CD4-positive, alpha-beta memory T cell (primary cell): ENCODE results near the gene ARAP2. TPM values are rescaled to one million over a fixed set of nuclear protein-coding genes. Genes with fewer than 3 reads are reported as not detected.

ENCODE experiments used
- CTCF ChIA-PET: fragments of 350-600 bp; sonication (Branson Sonifier 250); formaldehyde crosslinking; loops from one replicate; lab custom pipeline; 2021; ENCODE audit warnings: inconsistent platforms; ENCODE audit not compliant: partially characterized antibody; lab: Charles Lee
- POLR2A ChIA-PET: fragments of 350-600 bp; sonication (Branson Sonifier 250); formaldehyde crosslinking; loops from one replicate; lab custom pipeline; 2021; ENCODE audit not compliant: partially characterized antibody; lab: Charles Lee
- DNase-seq, 5 donors: peaks; one replicate each; pipeline versions ENCODE4 v3.0.0 to v3.0.0-alpha.2; 2020 to 2022; ENCODE audit warnings: mixed read lengths in 1 of 5
- H3K27ac ChIP-seq: one replicate; pipeline ENCODE4 v1.7.0; 2013; ENCODE audit warnings: low read depth, low read length
- H3K27me3 ChIP-seq: 2 replicates; pipeline ENCODE4 v1.7.0; 2013; ENCODE audit warnings: mild to moderate bottlenecking, low read length, moderate library complexity; ENCODE audit not compliant: insufficient read depth
- H3K36me3 ChIP-seq: 2 replicates; pipeline ENCODE4 v1.7.0; 2013; ENCODE audit warnings: mild to moderate bottlenecking, low read length, moderate library complexity; ENCODE audit not compliant: insufficient read depth
- H3K4me1 ChIP-seq: 2 replicates; pipeline ENCODE4 v1.7.0; 2013; ENCODE audit warnings: mild to moderate bottlenecking, low read length, moderate library complexity; ENCODE audit not compliant: insufficient read depth
- H3K4me3 ChIP-seq, 2 donors: one replicate each; pipeline ENCODE4 v1.7.0; 2013; ENCODE audit warnings: low read length in 2 of 2, mild to moderate bottlenecking in 1 of 2
- H3K9me3 ChIP-seq, 2 donors: one replicate each; pipeline ENCODE4 v1.7.0; 2013; ENCODE audit warnings: low read length in 2 of 2, control low read depth in 1 of 2; ENCODE audit not compliant: control insufficient read depth in 1 of 2
- H3K27ac Mint-ChIP-seq, 7 donors: one replicate each; pipeline ENCODE4 v1.8.0; 2020 to 2021; ENCODE audit warnings: mixed read lengths in 7 of 7, mild to moderate bottlenecking in 6 of 7, inconsistent platforms in 3 of 7, moderate library complexity in 3 of 7
- H3K27me3 Mint-ChIP-seq, 2 donors: one replicate each; pipeline ENCODE4 v1.8.0; 2020 to 2021; ENCODE audit warnings: mixed read lengths in 2 of 2
- H3K36me3 Mint-ChIP-seq, 2 donors: one replicate each; pipeline ENCODE4 v1.8.0; 2020 to 2021; ENCODE audit warnings: mixed read lengths in 2 of 2, inconsistent platforms in 1 of 2, mild to moderate bottlenecking in 1 of 2
- H3K4me1 Mint-ChIP-seq, 4 donors: one replicate each; pipeline ENCODE4 v1.8.0; 2020 to 2021; ENCODE audit warnings: mixed read lengths in 4 of 4, mild to moderate bottlenecking in 1 of 4
- H3K4me3 Mint-ChIP-seq, 8 donors: one replicate each; pipeline ENCODE4 v1.8.0; 2020 to 2021; ENCODE audit warnings: mixed read lengths in 8 of 8, mild to moderate bottlenecking in 7 of 8, moderate library complexity in 6 of 8, inconsistent platforms in 3 of 8
- H3K9me3 Mint-ChIP-seq, 8 donors: one replicate each; pipeline ENCODE4 v1.8.0; 2020 to 2021; ENCODE audit warnings: mixed read lengths in 8 of 8, mild to moderate bottlenecking in 5 of 8, inconsistent platforms in 3 of 8, moderate library complexity in 1 of 8
- intact Hi-C: fragments of 100-400 bp; cut with micrococcal nuclease; formaldehyde crosslinking; loops from one replicate; pipeline ENCODE4 v1.15.1; 2023
- polyA plus RNA-seq, 2 donors: library from polyadenylated mRNA; unstranded; fragments of 300-500 nt; fragmentation: Illumina TruSeq; gene quantifications; one replicate each; pipeline ENCODE4 v1.2.3, GENCODE V29; 2021
- total RNA-seq, 2 experiments: library from RNA; stranded (reverse); gene quantifications; one replicate each; pipeline ENCODE4 v1.2.3, GENCODE V29; 2021

ARAP2 gene
- total and polyA plus RNA-seq, 4 experiments from 2014 or later: 19.7 to 97.4 (median 59.3) TPM

DNA sequence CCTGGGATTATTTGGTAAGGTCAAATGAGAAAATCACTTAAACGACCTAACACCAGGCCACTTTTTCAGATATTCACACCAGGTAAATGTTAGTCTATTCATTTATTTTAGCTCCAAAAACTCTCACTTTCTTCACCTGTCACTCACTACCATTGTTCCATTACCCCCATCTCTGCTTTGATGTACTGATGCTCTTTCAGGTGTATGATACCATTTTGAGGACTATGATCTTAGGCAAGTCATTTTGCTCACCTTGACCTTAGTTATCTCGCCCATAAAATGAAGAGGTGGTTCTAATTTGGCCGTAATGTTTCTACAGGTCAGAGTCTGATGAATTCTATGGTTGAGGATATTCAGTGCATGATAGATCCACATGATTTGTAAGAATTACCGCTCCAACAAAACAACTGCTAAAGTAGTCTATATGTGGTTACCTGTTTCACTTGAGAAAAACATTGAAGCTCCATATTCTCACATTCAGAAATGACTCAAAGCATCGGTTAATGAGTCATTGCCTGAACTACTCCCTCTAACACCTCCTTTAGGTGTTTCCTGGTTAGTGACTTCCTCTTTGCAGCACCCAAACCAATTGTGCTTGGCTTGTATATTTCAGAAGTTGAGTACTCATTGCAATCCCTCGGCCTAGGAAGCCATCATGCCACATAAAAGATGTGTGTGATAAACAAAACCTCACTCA, 41.6 kb upstream of the ARAP2 start:
- H3K36me3 ChIP-seq: no peaks in the 10 kb centered on the region
- H3K27me3 Mint-ChIP-seq: no peaks in the 10 kb centered on the region
- H3K9me3 Mint-ChIP-seq: peaks cover 0 to 3% (median 0%) of the 10 kb centered on the region in 8 donors
- peak overlapping the region; percentile 49 to 87 (median 74) for H3K4me3 Mint-ChIP-seq
- peak; percentile 77 to 85 (median 81) for DNase-seq
- intact Hi-C loops: loop anchor here (1.0 to 5.0 kb wide), 7 partner anchors 17 to 108 kb away; partner anchors contain the start of gene ARAP2
- H3K36me3 Mint-ChIP-seq: peaks cover 0 to 3% of the 10 kb centered on the region in 2 donors
- H3K27ac ChIP-seq: peak overlapping the region; percentile 74
- H3K4me1 ChIP-seq: peaks cover 37% of the 10 kb centered on the region
- peaks cover 24 to 48% (median 34%) of the 10 kb centered on the region in 4 donors for H3K4me1 Mint-ChIP-seq
- peak overlapping the region; percentile 85 to 98 (median 92) for H3K27ac Mint-ChIP-seq
- CTCF ChIA-PET: interaction anchor here (0.7 to 3.9 kb wide), 11 partner anchors 18 to 124 kb away, joined by 3 to 30 read pairs (median 4); partner anchors contain the start of gene ARAP2
- no peaks in the 10 kb centered on the region for H3K9me3 ChIP-seq
- peak overlapping the region in 1 of 2 donors; percentile 8 for H3K4me3 ChIP-seq
- no peaks in the 10 kb centered on the region for H3K27me3 ChIP-seq
- POLR2A ChIA-PET: interaction anchor here (0.6 to 8.0 kb wide), 21 partner anchors 8 to 114 kb away, joined by 3 to 130 read pairs (median 4); partner anchors contain the start of gene ARAP2

DNA sequence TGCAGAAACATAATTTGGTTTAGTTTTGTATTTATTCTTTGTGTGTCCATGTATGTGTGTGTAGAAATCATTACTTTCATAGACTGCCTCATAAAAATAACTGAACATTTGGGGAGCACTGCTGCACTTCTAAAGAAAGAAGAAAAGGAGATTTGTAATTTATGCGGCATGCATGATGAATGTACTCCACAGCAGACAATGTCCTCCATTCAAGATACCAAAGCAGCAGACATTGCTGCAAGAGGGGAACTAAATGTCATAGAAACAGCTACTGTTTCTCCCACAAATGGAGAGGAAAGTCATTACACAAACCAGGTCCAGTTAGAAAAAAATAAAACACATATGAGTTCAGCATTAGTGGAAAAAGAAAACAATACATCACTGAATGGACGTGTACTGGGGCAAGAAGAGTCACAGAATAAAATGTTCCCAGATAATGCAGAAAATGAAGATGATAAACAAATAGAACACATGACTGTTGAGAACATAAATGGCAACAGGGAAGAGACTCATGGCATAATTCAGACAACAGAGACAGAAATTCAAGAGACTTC, 39.7 kb upstream of the ARAP2 start:
- H3K27ac Mint-ChIP-seq: peak overlapping the region in 5 of 7 donors; percentile 9 to 85 (median 44)
- intact Hi-C loops: no loop called here
- Histone ChIP-seq H3K4me3 (no peak overlapping the region), H3K36me3 (no peaks in the 10 kb centered on the region), H3K27ac (no peak overlapping the region), H3K27me3 (no peaks in the 10 kb centered on the region), H3K4me1 (peaks cover 42% of the 10 kb centered on the region), H3K9me3 (no peaks in the 10 kb centered on the region)
- peaks cover 0 to 3% of the 10 kb centered on the region in 2 donors for H3K36me3 Mint-ChIP-seq
- peak overlapping the region in 3 of 8 donors; percentile 14 to 56 (median 48) for H3K4me3 Mint-ChIP-seq
- H3K27me3 Mint-ChIP-seq: no peaks in the 10 kb centered on the region
- H3K4me1 Mint-ChIP-seq: peaks cover 26 to 62% (median 40%) of the 10 kb centered on the region in 4 donors
- no peak for DNase-seq
- ChIA-PET POLR2A (interaction anchor here (7.7 to 8.0 kb wide), 2 partner anchors 31 to 41 kb away, joined by 101 to 130 read pairs; partner anchors contain the start of gene ARAP2), CTCF (interaction anchor here (3.2 to 3.9 kb wide), 2 partner anchors 30 to 40 kb away, joined by 16 to 30 read pairs; partner anchors contain the start of gene ARAP2)
- peaks cover 0 to 3% (median 0%) of the 10 kb centered on the region in 8 donors for H3K9me3 Mint-ChIP-seq

DNA sequence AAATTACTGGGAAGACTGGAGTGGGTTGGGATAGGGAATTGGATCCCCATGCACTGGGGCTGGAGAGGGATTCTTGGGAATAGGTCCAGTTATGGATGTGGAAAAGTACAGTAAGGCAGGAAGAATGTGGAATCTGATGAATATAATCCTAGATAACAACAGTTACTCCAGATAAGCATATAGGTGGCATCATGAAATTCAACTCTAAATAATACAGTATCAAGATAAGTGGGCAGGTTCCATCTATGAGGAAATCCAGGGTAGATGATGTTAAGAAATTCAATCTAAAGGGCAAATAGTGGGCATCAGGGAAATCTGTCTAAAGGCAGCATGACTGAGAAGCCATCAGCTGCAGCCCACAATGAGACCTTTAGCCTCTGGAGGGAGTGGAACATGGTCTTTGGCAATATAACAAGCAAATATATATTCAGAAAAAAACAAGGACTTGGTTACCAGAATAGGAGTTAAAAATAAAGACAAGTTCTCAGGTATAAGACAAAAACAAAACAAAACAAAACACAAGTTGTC, 38.3 kb upstream of the ARAP2 start:
- H3K4me3 Mint-ChIP-seq: peak overlapping the region in 7 of 8 donors; percentile 20 to 72 (median 51)
- Histone ChIP-seq H3K4me1 (peaks cover 46% of the 10 kb centered on the region), H3K36me3 (no peaks in the 10 kb centered on the region), H3K27me3 (no peaks in the 10 kb centered on the region), H3K27ac (no peak overlapping the region), H3K4me3 (no peak overlapping the region), H3K9me3 (no peaks in the 10 kb centered on the region)
- H3K27me3 Mint-ChIP-seq: no peaks in the 10 kb centered on the region
- peaks cover 0 to 3% of the 10 kb centered on the region in 2 donors for H3K36me3 Mint-ChIP-seq
- ChIA-PET CTCF (interaction anchor here (0.6 to 0.8 kb wide), 2 partner anchors 36 to 39 kb away, joined by 3 read pairs; no protein-coding TSS in a partner anchor), POLR2A (interaction anchor here (1.5 to 8.0 kb wide), 4 partner anchors 10 to 40 kb away, joined by 7 to 130 read pairs (median 54); partner anchors contain the start of gene ARAP2)
- peaks cover 32 to 68% (median 37%) of the 10 kb centered on the region in 4 donors for H3K4me1 Mint-ChIP-seq
- peak overlapping the region in 5 of 7 donors; percentile 38 to 75 (median 70) for H3K27ac Mint-ChIP-seq
- DNase-seq: no peak
- intact Hi-C loops: no loop called here
- H3K9me3 Mint-ChIP-seq: peaks cover 0 to 3% (median 0%) of the 10 kb centered on the region in 8 donors

DNA sequence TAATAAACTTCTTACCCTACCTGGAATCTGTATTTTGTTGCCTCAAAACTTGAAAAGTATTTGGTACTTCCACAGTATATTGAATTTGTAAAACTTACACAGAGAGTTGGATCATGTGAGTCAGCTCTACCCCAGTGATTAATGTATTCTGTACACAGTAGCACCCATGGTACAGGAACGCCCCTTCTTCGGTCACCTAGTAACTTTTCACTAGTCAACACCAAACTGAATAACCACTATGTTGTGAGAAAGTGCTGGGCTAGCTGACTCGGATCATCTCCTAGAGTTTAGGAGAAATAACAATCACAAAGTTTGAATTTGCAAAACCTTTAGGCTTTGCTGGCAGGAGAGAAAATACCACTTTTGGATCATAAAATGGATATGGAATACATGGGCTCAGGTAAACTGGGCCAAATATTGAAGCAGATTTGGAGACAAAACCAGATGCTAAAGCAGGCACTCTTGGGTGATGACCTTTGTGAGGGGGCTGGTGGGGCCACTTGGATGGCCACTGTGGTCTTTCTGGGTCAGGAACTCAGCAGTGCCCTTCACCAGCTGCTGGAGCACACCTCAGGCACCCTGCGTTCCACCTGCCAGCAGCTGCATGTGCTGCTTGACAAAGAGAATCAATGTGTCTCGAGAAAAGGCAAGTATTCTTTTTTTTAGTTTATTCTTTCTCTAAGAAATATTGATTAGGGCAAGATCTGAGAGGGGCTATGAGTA, 37.2 kb upstream of the ARAP2 start, which contains the start of gene DTHD1:
DTHD1 (plus strand) TSS at position 233 of the 723 bp plus-strand sequence; CDS start at position 376, 143 bp downstream.
- peaks cover 41% of the 10 kb centered on the region for H3K4me1 ChIP-seq
- Mint-ChIP-seq H3K4me1 (peaks cover 25 to 67% (median 33%) of the 10 kb centered on the region in 4 donors), H3K9me3 (peaks cover 0 to 3% (median 0%) of the 10 kb centered on the region in 8 donors), H3K27me3 (no peaks in the 10 kb centered on the region), H3K27ac (peak within 1 kb of the TSS; percentile 55 to 86 (median 72)), H3K36me3 (peaks cover 0 to 3% of the 10 kb centered on the region in 2 donors), H3K4me3 (peak within 1 kb of the TSS; percentile 43 to 72 (median 58))
- ChIA-PET POLR2A (interaction anchor here (1.0 to 8.0 kb wide), 5 partner anchors 13 to 39 kb away, joined by 5 to 130 read pairs (median 8); partner anchors contain the start of gene ARAP2), CTCF (interaction anchor here (0.8 to 1.0 kb wide), 2 partner anchors 38 kb away, joined by 3 to 5 read pairs; no protein-coding TSS in a partner anchor)
- peak in 3 of 5 donors; percentile 13 to 44 (median 26) for DNase-seq
- H3K4me3 ChIP-seq: no peak within 1 kb of the TSS
- H3K36me3 ChIP-seq: no peaks in the 10 kb centered on the region
- H3K9me3 ChIP-seq: no peaks in the 10 kb centered on the region
- intact Hi-C loops: no loop called here
- no peaks in the 10 kb centered on the region for H3K27me3 ChIP-seq
- no peak within 1 kb of the TSS for H3K27ac ChIP-seq

DNA sequence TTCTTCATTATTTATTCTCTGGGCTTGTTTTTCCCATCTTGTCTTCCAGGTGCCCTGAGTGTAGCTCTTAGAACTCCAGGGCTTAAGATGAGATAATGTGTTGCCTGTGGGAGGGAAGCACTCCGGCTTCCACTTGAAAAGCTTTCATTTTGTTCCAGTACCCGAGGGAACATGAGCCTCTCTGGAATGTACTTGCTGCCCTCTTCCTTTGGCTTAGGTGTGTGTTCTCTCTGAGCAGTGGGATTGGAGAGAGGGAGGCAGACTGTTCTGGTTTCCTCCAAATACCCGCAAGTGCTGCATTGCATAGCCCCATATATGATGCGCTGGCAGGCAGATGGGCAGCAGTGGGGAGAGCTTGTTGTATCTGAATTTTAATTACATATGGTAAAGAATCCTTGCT, 36.2 kb upstream of the ARAP2 start:
- H3K4me1 Mint-ChIP-seq: peaks cover 16 to 57% (median 25%) of the 10 kb centered on the region in 4 donors

DNA sequence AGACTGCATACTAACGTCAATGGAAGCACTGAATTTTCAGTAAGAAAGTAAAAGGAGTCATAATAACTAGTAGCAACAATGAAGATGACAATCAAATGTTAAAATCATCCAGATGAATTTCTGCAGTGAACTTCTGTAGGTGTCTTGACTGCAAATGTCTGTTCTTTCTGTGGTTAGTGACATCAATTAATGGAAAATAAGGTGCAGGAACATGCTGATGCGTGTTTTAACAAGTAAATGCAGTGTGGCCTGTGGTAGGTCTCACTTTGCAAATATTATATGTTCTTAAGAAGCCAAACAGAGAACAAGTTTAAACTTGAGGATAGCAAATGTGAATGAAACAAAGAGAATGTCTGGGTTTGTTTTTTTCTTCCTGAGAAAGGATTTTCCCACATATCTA, 34.5 kb upstream of the ARAP2 start:
- DNase-seq: no peak
- H3K36me3 Mint-ChIP-seq: no peaks in the 10 kb centered on the region
- intact Hi-C loops: no loop called here

More for the DNA sequence above, 36.2 kb upstream of the ARAP2 start:
- intact Hi-C loops: no loop called here
- H3K4me1 ChIP-seq: peaks cover 31% of the 10 kb centered on the region
- no peaks in the 10 kb centered on the region for H3K36me3 Mint-ChIP-seq
- no peaks in the 10 kb centered on the region for H3K27me3 ChIP-seq
- H3K4me3 Mint-ChIP-seq: peak overlapping the region in 5 of 8 donors; percentile 9 to 41 (median 30)
- no peak overlapping the region for H3K4me3 ChIP-seq
- ChIA-PET POLR2A (interaction anchor here (1.0 to 8.0 kb wide), 4 partner anchors 12 to 37 kb away, joined by 5 to 101 read pairs (median 7); partner anchors contain the start of gene ARAP2), CTCF (interaction anchor here (1.0 kb wide), 1 partner anchor 37 kb away, joined by 5 read pairs; no protein-coding TSS in a partner anchor)
- no peaks in the 10 kb centered on the region for H3K9me3 Mint-ChIP-seq
- DNase-seq: no peak
- H3K27ac ChIP-seq: no peak overlapping the region
- H3K27ac Mint-ChIP-seq: peak overlapping the region in 6 of 7 donors; percentile 16 to 75 (median 54)
- no peaks in the 10 kb centered on the region for H3K27me3 Mint-ChIP-seq
- no peaks in the 10 kb centered on the region for H3K36me3 ChIP-seq
- H3K9me3 ChIP-seq: no peaks in the 10 kb centered on the region

More for the DNA sequence above, 34.5 kb upstream of the ARAP2 start:
- ChIA-PET CTCF (no interaction called here), POLR2A (no interaction called here)
- Histone ChIP-seq H3K27me3 (no peaks in the 10 kb centered on the region), H3K9me3 (no peaks in the 10 kb centered on the region), H3K27ac (no peak overlapping the region), H3K4me1 (peaks cover 13% of the 10 kb centered on the region), H3K4me3 (no peak overlapping the region), H3K36me3 (no peaks in the 10 kb centered on the region)
- H3K27ac Mint-ChIP-seq: peak overlapping the region in 4 of 7 donors; percentile 7 to 72 (median 18)
- H3K27me3 Mint-ChIP-seq: no peaks in the 10 kb centered on the region
- no peaks in the 10 kb centered on the region for H3K9me3 Mint-ChIP-seq
- peaks cover under 1 to 45% (median 22%) of the 10 kb centered on the region in 4 donors for H3K4me1 Mint-ChIP-seq
- H3K4me3 Mint-ChIP-seq: no peak overlapping the region
